Endothelial cell of umbilical vein (primary cell): Measurements from ENCODE around the gene SYNE1. TPM values are rescaled to one million over a fixed set of nuclear protein-coding genes. Genes with fewer than 3 reads are reported as not detected.

ENCODE experiments used
- BruUV-seq: library from RNA; stranded (reverse); fragments of 400-500 nt; replicated peaks from 2 replicates; lab custom pipeline; 2021; lab: Mats Ljungman, UMichigan
- CTCF ChIA-PET: fragments of 300-600, 350-600 bp; sonication (Branson Sonifier 250); formaldehyde crosslinking; loops from one replicate; lab custom pipeline; 2021; ENCODE audit warnings: antibody characterized with exemption, inconsistent platforms; lab: Charles Lee
- POLR2A ChIA-PET: fragments of 300-600, 350-600 bp; sonication (Branson Sonifier 250); formaldehyde crosslinking; loops from one replicate; lab custom pipeline; 2021; ENCODE audit warnings: antibody characterized with exemption, inconsistent platforms; lab: Charles Lee
- DNase-seq: peaks from one replicate; pipeline ENCODE4 v3.0.0-alpha.2; 2011; ENCODE audit warnings: low read depth, low spot score
- FAIRE-seq: peaks from 2 replicates; lab custom pipeline; 2011; peaks lifted over from hg19 to GRCh38; lab: Jason Lieb, UNC
- H2AFZ ChIP-seq: 2 replicates; pipeline ENCODE4 v1.6.0; 2012; ENCODE audit warnings: low read depth, low read length, control low read depth, inconsistent platforms
- H3K27ac ChIP-seq: 2 replicates; pipeline ENCODE4 v1.5.1; 2011; ENCODE audit warnings: low read depth, mild to moderate bottlenecking, control low read depth, low read length, moderate library complexity; ENCODE audit not compliant: insufficient read depth
- H3K27me3 ChIP-seq, 2 experiments: 2 replicates each; pipeline versions ENCODE4 v1.6.0 to v1.6.1; 2011; ENCODE audit warnings: low read length in 2 of 2, mixed read lengths in 1 of 2; ENCODE audit not compliant: control insufficient read depth in 2 of 2, insufficient read depth in 2 of 2
- H3K36me3 ChIP-seq, 2 experiments: 2 replicates in 1 of 2; 3 replicates in 1 of 2; pipeline ENCODE4 v1.5.1; 2011; ENCODE audit warnings: low read length in 2 of 2, mild to moderate bottlenecking in 1 of 2, moderate library complexity in 1 of 2; ENCODE audit not compliant: control insufficient read depth in 2 of 2, insufficient read depth in 2 of 2; ENCODE audit errors: extremely low read depth in 1 of 2
- H3K4me1 ChIP-seq: 3 replicates; pipeline ENCODE4 v1.5.1; 2011; ENCODE audit warnings: mild to moderate bottlenecking, low read length; ENCODE audit not compliant: control insufficient read depth, insufficient read depth; ENCODE audit errors: extremely low read depth
- H3K4me2 ChIP-seq: 2 replicates; pipeline ENCODE4 v1.6.1; 2011; ENCODE audit warnings: low read length, control low read depth, mixed read lengths; ENCODE audit not compliant: insufficient read depth
- H3K4me3 ChIP-seq, 3 experiments: fragments of 200-600 bp in 1 of 3; sonication (generic), shearing (Covaris generic) in 1 of 3; replicated peaks in 1 of 3; 2 replicates each; pipeline ENCODE4 v1.5.1; 2011 to 2016; ENCODE audit warnings: control low read depth in 3 of 3, low read length in 3 of 3, mild to moderate bottlenecking in 2 of 3, inconsistent platforms in 1 of 3, low read depth in 1 of 3, moderate library complexity in 1 of 3; ENCODE audit not compliant: insufficient read depth in 1 of 3
- H3K79me2 ChIP-seq: 2 replicates; pipeline ENCODE4 v1.6.0; 2012; ENCODE audit warnings: low read length, inconsistent platforms; ENCODE audit not compliant: control insufficient read depth, insufficient read depth
- H3K9ac ChIP-seq: replicated peaks from 2 replicates; pipeline ENCODE3; 2011; ENCODE audit warnings: low read length, control low read depth; ENCODE audit not compliant: insufficient read depth; ENCODE audit errors: extremely low read depth
- H3K9me1 ChIP-seq: replicated peaks from 3 replicates; pipeline ENCODE4 v1.6.0; 2011; ENCODE audit warnings: mild to moderate bottlenecking, low read length; ENCODE audit not compliant: control insufficient read depth, insufficient read depth; ENCODE audit errors: extremely low read depth
- H3K9me3 ChIP-seq: replicated peaks from 2 replicates; pipeline ENCODE4 v1.5.1; 2012; ENCODE audit warnings: low read length, inconsistent platforms; ENCODE audit not compliant: control insufficient read depth, insufficient read depth
- H4K20me1 ChIP-seq: replicated peaks from 2 replicates; pipeline ENCODE3; 2011; ENCODE audit warnings: mild to moderate bottlenecking, low read length; ENCODE audit not compliant: control insufficient read depth, insufficient read depth; ENCODE audit errors: extremely low read depth
- CTCF ChIP-seq, 2 donors: IDR thresholded peaks; 1 replicate in 1 of 2; 2 replicates in 1 of 2; pipeline ENCODE4 v1.5.1; 2011; ENCODE audit warnings: low read length in 2 of 2, mild to moderate bottlenecking in 2 of 2, moderate library complexity in 2 of 2, control low read depth in 1 of 2, inconsistent platforms in 1 of 2, low read depth in 1 of 2; ENCODE audit not compliant: insufficient read depth in 1 of 2; ENCODE audit errors: extremely low read depth in 1 of 2
- EZH2 ChIP-seq: IDR thresholded peaks from 2 replicates; pipeline ENCODE4 v1.6.1; 2012; ENCODE audit warnings: borderline replicate concordance, low read depth, mild to moderate bottlenecking, moderate library complexity, low read length, inconsistent platforms; ENCODE audit not compliant: severe bottlenecking
- FOS ChIP-seq: IDR thresholded peaks from 2 replicates; pipeline ENCODE4 v1.6.1; 2011; ENCODE audit warnings: mild to moderate bottlenecking, low read length, moderate library complexity, borderline replicate concordance; ENCODE audit not compliant: insufficient read depth
- GATA2 ChIP-seq: IDR thresholded peaks from 2 replicates; pipeline ENCODE4 v1.7.0; 2011; ENCODE audit warnings: low read depth, mild to moderate bottlenecking, moderate library complexity, mixed read lengths, low read length; ENCODE audit not compliant: insufficient read length, insufficient read depth
- JUN ChIP-seq: IDR thresholded peaks from 2 replicates; pipeline ENCODE4 v1.6.1; 2011; ENCODE audit warnings: borderline replicate concordance, low read depth; ENCODE audit not compliant: insufficient read length, insufficient read depth
- MAX ChIP-seq: IDR thresholded peaks from 2 replicates; pipeline ENCODE4 v1.6.1; 2011; ENCODE audit not compliant: insufficient read depth, insufficient read length
- MYC ChIP-seq: IDR thresholded peaks from one replicate; pipeline ENCODE4 v1.6.1; 2011; ENCODE audit warnings: mild to moderate bottlenecking, low read depth, low read length
- POLR2A ChIP-seq: IDR thresholded peaks from 2 replicates; pipeline ENCODE4 v1.6.1; 2012; ENCODE audit warnings: low read depth, mild to moderate bottlenecking, control low read depth, low read length
- POLR2AphosphoS5 ChIP-seq: IDR thresholded peaks from 2 replicates; pipeline ENCODE4 v1.6.1; 2012; ENCODE audit warnings: low read depth, mild to moderate bottlenecking, control low read depth, low read length, moderate library complexity; ENCODE audit not compliant: insufficient read depth
- dilution Hi-C: fragments of 300-500 bp; cut with MboI; formaldehyde crosslinking; loops from one replicate; pipeline ENCODE4 v1.15.0; 2019; ENCODE audit warnings: low sequenced_read_pairs; ENCODE audit not compliant: extremely low pct_ligation_motif_present
- intact Hi-C: fragments of 100-400 bp; cut with micrococcal nuclease; formaldehyde crosslinking; loops from one replicate; pipeline ENCODE4 v1.10.0; 2022
- polyA plus RNA-seq, 4 experiments: library from polyadenylated mRNA; depleted of rRNA in 3 of 4; stranded (reverse) in 3 of 4; unstranded in 1 of 4; fragments of >200 nt; gene quantifications; 2 replicates each; pipeline versions ENCODE4 v1.2.1 to v1.2.3, GENCODE V29; 2011 to 2012; ENCODE audit warnings: missing spikeins in 1 of 4
- total RNA-seq: library from RNA; stranded (reverse); gene quantifications from 2 replicates; pipeline ENCODE4 v1.2.3, GENCODE V29; 2021

Gene SYNE1
- total and polyA plus RNA-seq, 2 donors (not counting 3 experiments of a cell fraction or from before 2014, with no cell fraction given) = 26.5 to 52.3 TPM

- Histone ChIP-seq H3K27me3 (peaks cover 0 to 4% of the 10 kb centered on the region in 2 experiments), H3K4me2 (no peak overlapping the region), H2AFZ (no peak overlapping the region), H3K9ac (no peak overlapping the region), H3K4me1 (no peaks in the 10 kb centered on the region), H4K20me1 (no peaks in the 10 kb centered on the region), H3K36me3 (no peaks in the 10 kb centered on the region), H3K4me3 (no peak overlapping the region), H3K79me2 (no peaks in the 10 kb centered on the region), H3K9me1 (no peaks in the 10 kb centered on the region), H3K9me3 (no peaks in the 10 kb centered on the region), H3K27ac (no peak overlapping the region)
- dilution Hi-C loops = no loop called here
- BruUV-seq = no TSS peak
- intact Hi-C loops = no loop called here
- FAIRE-seq (no peak), DNase-seq (no peak)
- CTCF ChIA-PET = interaction anchor here (1.0 to 1.4 kb wide), 5 partner anchors 12 to 317 kb away, joined by 3 to 5 read pairs (median 3); no protein-coding TSS in a partner anchor
- TF ChIP-seq POLR2A (no peak), CTCF (IDR thresholded peaks at IDR 0.05; ENCODE audit: extremely low read depth in 1 of 2, insufficient read depth in 1 of 2, low read depth in 1 of 2, low read length in 2 of 2) (no peak), MAX (no peak), EZH2 (no peak), JUN (no peak), GATA2 (no peak), POLR2AphosphoS5 (no peak), FOS (no peak), MYC (no peak)
- POLR2A ChIA-PET = no interaction called here
Observed at GRCh38 chr6:152630832-152631231, 6.3 kb downstream of the SYNE1 start.
